HUES64 (cell line): Measurements from ENCODE around the gene CIDEB.
"Not testable (repeated sequence)": the region's sequence is repeated elsewhere in the genome, so short reads cannot be mapped to it uniquely, and the experiment has no call there.

ENCODE experiments used
- H3K27ac ChIP-seq: 2 replicates; pipeline ENCODE4 v1.7.0; 2013; ENCODE audit warnings: low read depth, low read length, inconsistent platforms
- H3K27me3 ChIP-seq: 2 replicates; pipeline ENCODE4 v1.6.1; 2013; ENCODE audit warnings: mild to moderate bottlenecking, low read length; ENCODE audit not compliant: insufficient read depth
- H3K36me3 ChIP-seq: 2 replicates; pipeline ENCODE4 v1.6.1; 2013; ENCODE audit warnings: mild to moderate bottlenecking, low read length; ENCODE audit not compliant: insufficient read depth
- H3K4me1 ChIP-seq: 2 replicates; pipeline ENCODE4 v1.6.1; 2013; ENCODE audit warnings: mild to moderate bottlenecking, low read length, moderate library complexity; ENCODE audit not compliant: insufficient read depth
- H3K4me3 ChIP-seq: 2 replicates; pipeline ENCODE4 v1.5.1; 2013; ENCODE audit warnings: mild to moderate bottlenecking, low read length, moderate library complexity
- H3K9ac ChIP-seq: 2 replicates; pipeline ENCODE4 v1.6.1; 2013; ENCODE audit warnings: mild to moderate bottlenecking, low read depth, low read length
- H3K9me3 ChIP-seq: 2 replicates; pipeline ENCODE4 v1.6.1; 2013; ENCODE audit warnings: low read depth, low read length; ENCODE audit not compliant: insufficient read depth
- WGBS: fragments of 150-250, 120-280 bp; methylation state at CpG from one replicate; pipeline ENCODE4 v1.1.7; 2013; ENCODE audit warnings: missing lambda C conversion rate; 5-methylcytosine and 5-hydroxymethylcytosine counted together

CIDEB gene

DNA sequence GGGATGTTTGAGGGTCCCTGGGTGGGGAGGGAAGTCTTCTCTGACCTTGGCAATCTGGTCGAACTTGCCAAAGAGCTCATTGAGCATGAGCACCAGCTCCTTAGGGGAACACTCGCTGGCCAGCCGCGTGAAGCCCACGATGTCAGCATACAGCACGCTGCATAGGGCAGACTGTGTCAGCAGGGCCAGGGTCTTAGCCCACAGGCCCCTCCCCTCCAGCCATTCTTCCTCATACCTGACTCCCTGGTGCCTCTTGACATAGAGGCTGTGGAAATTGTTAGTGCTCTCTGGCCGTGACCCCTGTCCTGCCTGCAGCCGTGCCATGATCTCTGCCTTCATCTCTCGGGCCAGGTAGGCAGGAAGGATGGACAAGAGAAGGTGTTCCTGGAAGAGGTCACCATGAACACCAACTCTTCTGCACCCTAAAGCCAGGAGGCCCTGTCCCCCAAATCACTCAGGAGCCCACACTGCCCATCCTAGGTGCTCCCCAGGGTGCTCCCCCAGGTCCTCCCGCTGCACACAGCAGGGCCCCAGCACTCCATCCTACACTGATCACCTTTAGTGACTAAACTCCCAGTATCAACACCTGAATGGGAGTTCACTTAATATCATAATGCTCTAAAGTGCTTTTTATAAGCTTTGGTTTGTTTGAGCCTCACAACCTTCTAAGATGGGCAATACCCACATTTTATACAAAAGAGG is 23.3 kb upstream of the CIDEB start:
- 86% methylated on average over 10 of the region's 10 CpGs for WGBS
- no peak overlapping the region for H3K9ac ChIP-seq
- H3K4me3 ChIP-seq: no peak overlapping the region
- no peak overlapping the region for H3K27ac ChIP-seq
- no peaks in the 10 kb centered on the region for H3K9me3 ChIP-seq
- no peaks in the 10 kb centered on the region for H3K36me3 ChIP-seq
- peaks cover 80% of the 10 kb centered on the region for H3K27me3 ChIP-seq
- H3K4me1 ChIP-seq: no peaks in the 10 kb centered on the region

DNA sequence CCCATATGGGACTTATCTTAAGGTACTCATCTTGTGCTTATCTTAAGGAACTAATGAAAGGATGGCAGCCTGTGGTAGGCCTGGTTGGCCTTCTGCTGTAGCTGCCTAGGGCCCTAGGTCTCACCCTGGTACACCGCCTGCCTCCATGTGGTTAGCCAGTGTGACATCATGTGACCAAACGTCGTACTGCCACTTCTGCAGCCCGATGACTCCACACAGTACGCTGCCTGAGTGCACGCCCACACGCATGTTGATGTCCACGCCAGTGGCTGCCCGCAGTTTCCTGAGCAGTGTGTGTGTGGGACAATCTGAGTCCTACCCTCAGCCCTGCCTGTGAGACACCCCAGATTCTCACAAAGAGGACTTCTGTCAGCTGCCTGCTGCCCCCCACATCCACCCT is 22.0 kb upstream of the CIDEB start:
- Histone ChIP-seq H3K4me1 (no peaks in the 10 kb centered on the region), H3K36me3 (no peaks in the 10 kb centered on the region), H3K4me3 (no peak overlapping the region), H3K9me3 (no peaks in the 10 kb centered on the region), H3K9ac (no peak overlapping the region), H3K27me3 (peaks cover 66% of the 10 kb centered on the region), H3K27ac (no peak overlapping the region)
- 92% methylated on average over 9 of the region's 9 CpGs for WGBS

DNA sequence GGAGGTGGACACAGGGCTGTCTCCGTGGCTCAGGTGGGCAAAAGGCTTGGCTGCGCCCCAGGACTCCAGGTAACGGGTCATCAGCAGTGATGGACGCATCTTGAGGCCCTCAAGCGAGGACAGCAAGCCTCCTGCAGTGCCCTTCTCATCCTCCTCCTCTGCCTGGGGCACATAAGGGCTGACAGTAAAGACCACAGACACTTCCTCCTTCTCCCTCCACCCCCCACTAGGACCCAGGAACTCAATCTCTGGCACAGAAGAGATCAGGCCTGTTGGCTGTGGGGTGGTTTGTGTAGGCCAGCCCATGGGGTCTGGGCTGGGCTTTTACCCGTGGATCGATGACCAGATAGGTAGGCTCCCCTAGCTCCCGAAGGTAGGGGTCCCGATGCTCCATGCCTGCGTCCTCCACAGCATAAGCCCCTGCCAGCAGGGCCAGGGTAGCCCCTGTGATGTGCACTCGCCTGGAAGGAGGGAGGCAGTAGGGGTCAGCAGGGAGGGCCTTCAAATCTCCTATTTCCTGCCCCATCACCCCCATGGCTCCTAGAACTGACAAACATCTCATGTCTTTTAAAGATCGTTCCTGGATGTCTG is 21.4 kb upstream of the CIDEB start:
- WGBS: 89% methylated on average over 12 of the region's 12 CpGs
- no peak overlapping the region for H3K4me3 ChIP-seq
- H3K9ac ChIP-seq: no peak overlapping the region
- H3K27ac ChIP-seq: no peak overlapping the region
- no peaks in the 10 kb centered on the region for H3K36me3 ChIP-seq
- H3K27me3 ChIP-seq: peaks cover 60% of the 10 kb centered on the region
- H3K4me1 ChIP-seq: no peaks in the 10 kb centered on the region
- no peaks in the 10 kb centered on the region for H3K9me3 ChIP-seq

DNA sequence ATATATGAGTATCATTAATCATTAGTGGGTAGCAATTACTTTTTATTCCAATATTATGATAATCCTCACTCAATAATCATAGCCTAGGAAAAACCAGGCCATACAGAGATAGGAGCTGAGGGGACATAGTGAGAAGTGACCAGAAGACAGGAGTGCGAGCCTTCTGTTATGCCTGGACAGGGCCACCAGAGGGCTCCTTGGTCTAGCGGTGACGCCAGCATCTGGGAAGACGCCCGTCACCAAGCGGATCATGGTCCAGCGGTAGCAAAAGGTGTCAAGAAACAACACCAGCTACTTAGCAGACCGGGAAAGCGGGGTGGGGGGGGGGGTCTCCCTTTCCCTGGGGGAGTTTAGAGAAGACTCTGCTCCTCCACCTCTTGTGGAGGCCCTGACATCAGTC is 20.1 kb upstream of the CIDEB start:
- not testable (repeated sequence) for H3K4me1 ChIP-seq, H3K9me3 ChIP-seq, H3K4me3 ChIP-seq, H3K27ac ChIP-seq, H3K9ac ChIP-seq, H3K36me3 ChIP-seq
- WGBS: 4% methylated on average over 9 of the region's 9 CpGs
- peaks cover 48% of the 10 kb centered on the region for H3K27me3 ChIP-seq

DNA sequence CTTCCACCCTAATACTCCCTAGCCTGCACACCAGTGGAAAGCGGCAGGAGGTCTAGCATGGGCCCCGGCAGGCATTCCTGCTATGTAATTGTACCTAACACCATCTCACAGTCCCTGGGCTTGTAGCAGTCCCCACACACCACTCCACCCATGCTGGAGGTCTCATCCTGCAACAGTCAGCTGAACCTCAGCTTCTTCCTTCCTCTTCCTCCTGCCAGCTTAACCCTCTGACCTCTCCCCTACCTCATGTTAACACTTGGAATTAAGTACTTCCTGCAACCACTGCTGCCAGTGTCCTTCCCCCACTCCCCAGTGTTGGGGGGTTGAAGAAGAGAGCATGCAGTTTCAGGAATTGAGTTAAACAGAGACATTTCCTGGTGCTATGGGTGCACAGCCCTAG is 19.5 kb upstream of the CIDEB start:
- Histone ChIP-seq H3K4me3 (no peak overlapping the region), H3K9ac (no peak overlapping the region)
- WGBS: 91% methylated on average over 2 of the region's 2 CpGs

DNA sequence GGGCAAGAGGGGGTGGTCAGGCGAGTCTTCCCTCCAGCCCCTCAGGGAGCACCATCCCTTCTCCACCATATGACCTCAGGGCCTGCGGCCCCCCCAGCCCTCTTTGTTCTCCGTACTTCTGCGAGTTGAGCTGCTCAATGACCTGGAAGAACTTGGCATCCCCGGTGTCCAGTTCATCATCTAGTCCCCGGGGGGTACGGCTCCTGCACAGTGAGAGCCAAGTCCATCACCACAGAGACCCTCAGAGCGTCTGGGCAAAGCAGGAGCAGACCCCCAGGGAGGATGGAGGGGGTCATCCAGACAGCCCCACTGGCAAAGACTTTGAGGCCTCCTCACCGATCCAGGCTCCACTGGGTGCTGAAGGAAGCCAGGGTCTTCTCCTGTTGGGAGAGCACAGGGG is 18.2 kb upstream of the CIDEB start:
- 84% methylated on average over 9 of the region's 9 CpGs for WGBS
- Histone ChIP-seq H3K9me3 (no peaks in the 10 kb centered on the region), H3K4me3 (no peak overlapping the region), H3K36me3 (no peaks in the 10 kb centered on the region), H3K27me3 (peaks cover 28% of the 10 kb centered on the region), H3K27ac (no peak overlapping the region), H3K4me1 (no peaks in the 10 kb centered on the region), H3K9ac (no peak overlapping the region)

More for the DNA sequence above, 19.5 kb upstream of the CIDEB start:
- Histone ChIP-seq H3K27ac (no peak overlapping the region), H3K36me3 (no peaks in the 10 kb centered on the region), H3K4me1 (no peaks in the 10 kb centered on the region), H3K9me3 (no peaks in the 10 kb centered on the region), H3K27me3 (peaks cover 42% of the 10 kb centered on the region)

DNA sequence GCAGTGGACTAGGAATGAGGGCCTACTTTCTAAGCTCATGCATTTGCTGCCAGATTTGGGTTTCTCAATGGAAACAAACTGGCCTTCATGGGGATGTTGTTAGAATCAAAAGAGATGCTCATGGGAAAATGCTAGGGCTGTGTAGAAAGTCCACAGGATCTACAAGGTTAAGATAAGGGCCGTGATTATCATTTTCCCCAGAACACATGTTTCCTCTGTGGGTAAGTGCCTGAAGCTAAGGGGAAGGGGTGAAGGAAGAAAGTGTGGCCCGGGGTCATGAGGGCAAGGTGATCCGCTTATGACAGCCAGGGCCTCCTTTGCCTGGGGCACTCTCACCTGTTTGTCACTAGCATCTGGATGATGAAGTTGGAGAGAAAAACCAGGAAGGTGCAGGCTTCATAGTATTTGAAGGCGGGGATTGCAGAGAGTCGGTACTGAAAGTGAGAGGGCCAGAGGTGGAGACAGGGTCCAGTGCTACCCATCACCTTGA is 17.3 kb upstream of the CIDEB start:
- WGBS: 93% methylated on average over 5 of the region's 5 CpGs
- Histone ChIP-seq H3K36me3 (no peaks in the 10 kb centered on the region), H3K4me3 (no peak overlapping the region), H3K4me1 (no peaks in the 10 kb centered on the region), H3K27ac (no peak overlapping the region), H3K9ac (no peak overlapping the region), H3K9me3 (no peaks in the 10 kb centered on the region), H3K27me3 (peaks cover 27% of the 10 kb centered on the region)

DNA sequence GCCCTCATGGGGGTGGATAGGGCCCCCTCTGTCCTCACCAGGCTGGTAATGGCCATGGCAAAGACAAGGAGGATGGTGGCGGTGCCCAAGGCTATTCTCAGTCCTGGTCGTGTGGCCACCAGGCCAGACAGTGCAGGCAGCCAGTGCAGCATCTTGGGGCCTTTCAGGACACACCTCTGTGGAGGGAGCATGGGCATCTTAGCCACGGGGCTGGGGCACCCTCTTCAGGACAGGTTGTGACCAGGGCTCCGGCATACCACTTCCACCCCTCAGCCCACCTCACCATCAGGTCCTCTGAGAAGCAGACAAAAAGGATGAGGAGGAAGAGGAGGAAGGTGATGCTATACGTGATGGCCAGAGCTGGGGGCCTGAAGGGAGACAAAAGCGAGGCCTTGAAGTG is 16.2 kb upstream of the CIDEB start:
- H3K36me3 ChIP-seq: no peaks in the 10 kb centered on the region
- WGBS: 80% methylated on average over 5 of the region's 6 CpGs
- H3K27me3 ChIP-seq: peaks cover 28% of the 10 kb centered on the region

DNA sequence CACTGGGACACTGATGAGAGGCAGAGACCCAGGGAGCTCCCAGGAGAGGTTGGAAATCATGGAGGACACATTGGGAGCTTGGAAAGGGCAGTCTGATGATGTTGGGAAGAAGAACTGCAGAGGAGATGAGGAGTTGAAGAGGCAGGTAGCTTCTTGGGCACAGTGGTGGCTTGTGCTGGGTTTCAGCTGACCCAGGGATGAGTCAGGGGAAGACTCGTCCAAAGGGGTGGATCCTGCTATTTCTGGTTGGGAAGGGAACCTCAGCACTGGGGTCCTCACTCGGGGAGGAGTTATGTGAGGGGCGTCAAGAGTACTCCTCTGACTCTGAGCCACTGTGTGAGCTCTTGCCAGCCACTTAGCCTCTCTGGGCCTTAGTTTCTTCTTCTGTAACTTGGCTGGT is 15.6 kb upstream of the CIDEB start:
- H3K27me3 ChIP-seq: peaks cover 29% of the 10 kb centered on the region
- no peaks in the 10 kb centered on the region for H3K9me3 ChIP-seq
- no peaks in the 10 kb centered on the region for H3K36me3 ChIP-seq
- 78% methylated on average over 3 of the region's 3 CpGs for WGBS
- no peak overlapping the region for H3K27ac ChIP-seq
- no peak overlapping the region for H3K4me3 ChIP-seq
- no peak overlapping the region for H3K9ac ChIP-seq
- H3K4me1 ChIP-seq: no peaks in the 10 kb centered on the region

More for the DNA sequence above, 16.2 kb upstream of the CIDEB start:
- Histone ChIP-seq H3K9me3 (no peaks in the 10 kb centered on the region), H3K4me3 (no peak overlapping the region), H3K27ac (no peak overlapping the region), H3K4me1 (no peaks in the 10 kb centered on the region), H3K9ac (no peak overlapping the region)

DNA sequence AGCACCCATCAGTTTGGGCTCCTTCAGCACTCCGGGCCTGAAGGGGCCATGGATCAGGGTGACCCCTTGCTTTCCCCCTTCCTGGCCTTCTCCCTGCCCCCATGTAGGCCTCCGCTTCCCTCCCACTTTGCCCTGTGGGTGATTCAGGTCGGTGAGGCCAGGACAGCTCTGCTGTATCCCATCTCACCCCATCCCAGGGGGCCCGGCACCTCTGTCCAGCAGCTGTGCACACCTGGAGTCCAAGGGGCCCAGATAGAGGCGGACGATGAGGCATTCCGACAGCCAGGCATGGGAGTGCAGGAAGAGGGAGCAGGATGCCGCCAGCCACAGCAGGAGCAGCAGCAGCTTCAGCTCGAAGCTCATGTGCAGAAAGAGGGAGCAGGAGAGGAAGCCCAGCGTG is 14.9 kb upstream of the CIDEB start:
- 85% methylated on average over 10 of the region's 10 CpGs for WGBS
- no peak overlapping the region for H3K9ac ChIP-seq
- H3K27ac ChIP-seq: no peak overlapping the region
- no peaks in the 10 kb centered on the region for H3K36me3 ChIP-seq
- peaks cover 35% of the 10 kb centered on the region for H3K27me3 ChIP-seq
- no peak overlapping the region for H3K4me3 ChIP-seq
- H3K9me3 ChIP-seq: no peaks in the 10 kb centered on the region
- H3K4me1 ChIP-seq: no peaks in the 10 kb centered on the region

DNA sequence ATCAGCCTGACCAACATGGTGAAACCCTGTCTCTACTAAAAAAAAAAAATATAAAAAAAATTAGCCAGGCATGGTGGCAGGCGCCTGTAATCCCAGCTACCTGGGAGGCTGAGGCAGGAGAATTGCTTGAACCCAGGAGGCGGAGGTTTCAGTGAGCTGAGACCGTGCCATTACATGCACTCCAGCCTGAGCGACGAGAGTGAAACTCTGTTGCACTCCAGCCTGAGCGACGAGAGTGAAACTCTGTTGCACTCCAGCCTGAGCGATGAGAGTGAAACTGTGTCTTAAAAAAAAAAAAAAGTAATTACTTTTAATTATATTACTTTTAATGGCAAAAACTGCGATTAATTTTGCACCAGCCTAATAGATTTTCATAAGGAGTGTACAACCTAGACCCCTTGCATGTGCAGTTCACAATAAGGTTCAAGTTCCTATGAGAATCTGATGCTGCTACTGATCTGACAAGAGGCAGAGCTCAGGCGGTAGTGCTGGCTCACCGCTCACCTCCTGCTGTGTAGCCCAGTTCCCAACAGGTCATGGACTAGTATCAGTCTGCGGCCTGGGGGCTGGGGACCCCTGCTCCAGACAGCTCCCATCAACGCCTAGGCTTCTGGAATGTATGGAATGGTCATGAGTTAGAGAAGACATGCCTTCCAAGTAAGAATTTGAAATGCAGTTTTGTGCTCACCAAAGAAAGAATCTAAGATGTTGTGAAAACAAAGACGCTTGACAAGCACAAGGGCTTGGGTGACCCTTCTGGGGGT is 13.6 kb upstream of the CIDEB start:
- Histone ChIP-seq H3K27me3 (peaks cover 35% of the 10 kb centered on the region), H3K4me1 (no peaks in the 10 kb centered on the region)
- WGBS: 81% methylated on average over 13 of the region's 14 CpGs

More for the DNA sequence above, 13.6 kb upstream of the CIDEB start:
- H3K4me3 ChIP-seq: no peak overlapping the region
- no peaks in the 10 kb centered on the region for H3K36me3 ChIP-seq
- H3K9ac ChIP-seq: no peak overlapping the region
- no peaks in the 10 kb centered on the region for H3K9me3 ChIP-seq
- no peak overlapping the region for H3K27ac ChIP-seq
